Measurements from ENCODE around the gene C1orf53.

GRCh38 chr1:197948926-197949899 is 46.8 kb downstream of the C1orf53 start:
- TF ChIP-seq CTCF (IDR thresholded peaks at IDR 0.05) (no peak), POLR2A (IDR thresholded peaks at IDR 0.05) (no peak)

All from adrenal gland (tissue), 5 donors.